Progenitor cell of endocrine pancreas (in vitro differentiated cells): Measurements from ENCODE around the gene GABPA. TPM values are rescaled to one million over a fixed set of nuclear protein-coding genes. Genes with fewer than 3 reads are reported as not detected.
A peak's percentile ranks its signal among the peaks of the same experiment; 100 is the strongest.
"Not testable (repeated sequence)": the region's sequence is repeated elsewhere in the genome, so short reads cannot be mapped to it uniquely, and the experiment has no call there.

Experiments
- DNase-seq: peaks from one replicate; pipeline ENCODE4 v3.0.0; 2021; ENCODE audit warnings: low spot score; ENCODE audit not compliant: unreplicated experiment
- H3K27ac Mint-ChIP-seq: 2 replicates; pipeline ENCODE4 v1.8.0; 2021; ENCODE audit warnings: mild to moderate bottlenecking, moderate library complexity, mixed read lengths
- H3K27me3 Mint-ChIP-seq: 2 replicates; pipeline ENCODE4 v1.8.0; 2021; ENCODE audit warnings: mixed read lengths
- H3K36me3 Mint-ChIP-seq: 2 replicates; pipeline ENCODE4 v1.8.0; 2022; ENCODE audit warnings: mixed read lengths; ENCODE audit not compliant: insufficient read depth
- H3K4me1 Mint-ChIP-seq: 2 replicates; pipeline ENCODE4 v1.8.0; 2021; ENCODE audit warnings: low read depth, mixed read lengths
- H3K4me3 Mint-ChIP-seq: 2 replicates; pipeline ENCODE4 v1.8.0; 2021; ENCODE audit warnings: low read depth, mild to moderate bottlenecking, moderate library complexity, mixed read lengths
- H3K9me3 Mint-ChIP-seq: 2 replicates; pipeline ENCODE4 v1.8.0; 2021; ENCODE audit warnings: low read depth, mixed read lengths
- total RNA-seq: library from RNA; stranded (reverse); gene quantifications from 2 replicates; pipeline ENCODE4 v1.2.1, GENCODE V29; 2021
- TF ChIP-seq, protein P1 (sequence below): fragments of 200-600 bp; sonication (generic); IDR thresholded peaks from one replicate; pipeline ENCODE4 v1.5.0; 2021; ENCODE audit warnings: antibody characterized with exemption, mild to moderate bottlenecking; ENCODE audit not compliant: unreplicated experiment

Gene GABPA
- total RNA-seq, 1 donor from 2014 or later = 23.5 TPM

- TF ChIP-seq, protein P1, sequence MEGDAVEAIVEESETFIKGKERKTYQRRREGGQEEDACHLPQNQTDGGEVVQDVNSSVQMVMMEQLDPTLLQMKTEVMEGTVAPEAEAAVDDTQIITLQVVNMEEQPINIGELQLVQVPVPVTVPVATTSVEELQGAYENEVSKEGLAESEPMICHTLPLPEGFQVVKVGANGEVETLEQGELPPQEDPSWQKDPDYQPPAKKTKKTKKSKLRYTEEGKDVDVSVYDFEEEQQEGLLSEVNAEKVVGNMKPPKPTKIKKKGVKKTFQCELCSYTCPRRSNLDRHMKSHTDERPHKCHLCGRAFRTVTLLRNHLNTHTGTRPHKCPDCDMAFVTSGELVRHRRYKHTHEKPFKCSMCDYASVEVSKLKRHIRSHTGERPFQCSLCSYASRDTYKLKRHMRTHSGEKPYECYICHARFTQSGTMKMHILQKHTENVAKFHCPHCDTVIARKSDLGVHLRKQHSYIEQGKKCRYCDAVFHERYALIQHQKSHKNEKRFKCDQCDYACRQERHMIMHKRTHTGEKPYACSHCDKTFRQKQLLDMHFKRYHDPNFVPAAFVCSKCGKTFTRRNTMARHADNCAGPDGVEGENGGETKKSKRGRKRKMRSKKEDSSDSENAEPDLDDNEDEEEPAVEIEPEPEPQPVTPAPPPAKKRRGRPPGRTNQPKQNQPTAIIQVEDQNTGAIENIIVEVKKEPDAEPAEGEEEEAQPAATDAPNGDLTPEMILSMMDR = no peak
- DNase-seq = no peak
- Mint-ChIP-seq H3K4me3 (no peak overlapping the region), H3K9me3 (peaks cover 3% of the 10 kb centered on the region), H3K36me3 (no peaks in the 10 kb centered on the region), H3K27me3 (no peaks in the 10 kb centered on the region), H3K4me1 (peaks cover 3% of the 10 kb centered on the region), H3K27ac (no peak overlapping the region)
Observed at GRCh38 chr21:25776440-25776839, 41.7 kb downstream of the GABPA start.

GRCh38 chr21:25778126-25778875, 43.5 kb downstream of the GABPA start:
- H3K9me3 Mint-ChIP-seq, H3K27ac Mint-ChIP-seq, H3K4me3 Mint-ChIP-seq, H3K27me3 Mint-ChIP-seq, DNase-seq, H3K36me3 Mint-ChIP-seq, H3K4me1 Mint-ChIP-seq: not testable (repeated sequence)

GRCh38 chr21:25788677-25789076, 53.9 kb downstream of the GABPA start:
- Mint-ChIP-seq H3K27me3 (no peaks in the 10 kb centered on the region), H3K9me3 (peaks cover 3% of the 10 kb centered on the region), H3K4me3 (no peak overlapping the region), H3K36me3 (no peaks in the 10 kb centered on the region), H3K4me1 (peaks cover 14% of the 10 kb centered on the region), H3K27ac (no peak overlapping the region)
- no peak for DNase-seq
- TF ChIP-seq, protein P1 = no peak

GRCh38 chr21:25790122-25790877, 55.5 kb downstream of the GABPA start:
- Mint-ChIP-seq H3K9me3 (no peaks in the 10 kb centered on the region), H3K36me3 (no peaks in the 10 kb centered on the region), H3K27me3 (no peaks in the 10 kb centered on the region), H3K27ac (peak overlapping the region; percentile 13), H3K4me1 (peaks cover 8% of the 10 kb centered on the region), H3K4me3 (peak overlapping the region; percentile 31)
- no peak for DNase-seq
- TF ChIP-seq, protein P1 = peak; percentile 47

GRCh38 chr21:25790878-25791204, 56.1 kb downstream of the GABPA start:
- Mint-ChIP-seq H3K4me1 (peaks cover 8% of the 10 kb centered on the region), H3K27me3 (no peaks in the 10 kb centered on the region), H3K4me3 (no peak overlapping the region), H3K36me3 (no peaks in the 10 kb centered on the region), H3K9me3 (no peaks in the 10 kb centered on the region), H3K27ac (peak overlapping the region; percentile 10)
- TF ChIP-seq, protein P1 = no peak
- no peak for DNase-seq
